ENCODE results near the gene RAET1L. TPM values are rescaled to one million over a fixed set of nuclear protein-coding genes. Genes with fewer than 3 reads are reported as not detected.

The RAET1L gene
- not detected in 2 replicates for total RNA-seq

GRCh38 chr6:150025201-150025917, at the start of gene RAET1L:
RAET1L (minus strand) TSS chr6:150025532; CDS start chr6:150025471, 61 bp downstream.

GRCh38 chr6:150068720-150069648, 43.7 kb upstream of the RAET1L start, which contains the start of gene ULBP3:
ULBP3 (minus strand) TSS chr6:150069121; CDS start chr6:150069066, 55 bp downstream.

Other genes starting within 250 kb of the RAET1L start
- 66.3 and 90.1 TPM in 2 replicates for gene LRP11, start 161.2 kb downstream of the RAET1L start, total RNA-seq
- gene RAET1E, start 127.4 kb downstream of the RAET1L start, total RNA-seq, result 0.17 and 0.26 TPM in 2 replicates
- gene RAET1G, start 102.4 kb downstream of the RAET1L start, total RNA-seq, result 1.6 and 1.7 TPM in 2 replicates
- 4.9 and 14.9 TPM in 2 replicates for gene ULBP2, start 83.5 kb downstream of the RAET1L start, total RNA-seq
- 0.07 and 0.17 TPM in 2 replicates for gene ULBP1, start 61.6 kb downstream of the RAET1L start, total RNA-seq
- gene ULBP3, start 43.6 kb upstream of the RAET1L start, total RNA-seq, result 5.1 and 12.5 TPM in 2 replicates
- 2.1 and 7.4 TPM in 2 replicates for gene PPP1R14C, start 117.5 kb upstream of the RAET1L start, total RNA-seq